T-helper 17 cell (primary cell): ENCODE results near the gene LBX1. TPM values are rescaled to one million over a fixed set of nuclear protein-coding genes. Genes with fewer than 3 reads are reported as not detected.

Experiments used
- ATAC-seq: fragments of 150-1000 bp; cut with Tn5 transposase; 2 replicates; pipeline ENCODE4 v1.10.0; 2021; ENCODE audit warnings: mild to moderate bottlenecking, moderate library complexity
- DNase-seq, 3 donors: peaks; one replicate each; pipeline versions ENCODE4 v3.0.0 to v3.0.0-alpha.2; 2020 to 2021
- H3K9me3 ChIP-seq: one replicate; pipeline ENCODE4 v1.7.0; 2013; ENCODE audit warnings: low read length, mild to moderate bottlenecking; ENCODE audit not compliant: control insufficient read depth, poor library complexity, severe bottlenecking
- H3K27ac Mint-ChIP-seq: one replicate; pipeline ENCODE4 v1.8.0; 2022; ENCODE audit warnings: mild to moderate bottlenecking, moderate library complexity, mixed read lengths
- H3K27me3 Mint-ChIP-seq: one replicate; pipeline ENCODE4 v1.8.0; 2022; ENCODE audit warnings: mixed read lengths
- H3K36me3 Mint-ChIP-seq: one replicate; pipeline ENCODE4 v1.8.0; 2022; ENCODE audit warnings: low read depth, mixed read lengths
- H3K4me1 Mint-ChIP-seq: one replicate; pipeline ENCODE4 v1.8.0; 2022; ENCODE audit warnings: mild to moderate bottlenecking, mixed read lengths
- H3K4me3 Mint-ChIP-seq: one replicate; pipeline ENCODE4 v1.8.0; 2022; ENCODE audit warnings: mild to moderate bottlenecking, moderate library complexity, mixed read lengths
- total RNA-seq, 4 donors: library from RNA in 2 of 4; stranded (reverse) in 2 of 4; gene quantifications; one replicate each; pipeline ENCODE4 v1.2.3 and lab custom pipeline; 2022 to 2026

LBX1 gene
- total RNA-seq, 2 donors from 2014 or later = not detected

DNA sequence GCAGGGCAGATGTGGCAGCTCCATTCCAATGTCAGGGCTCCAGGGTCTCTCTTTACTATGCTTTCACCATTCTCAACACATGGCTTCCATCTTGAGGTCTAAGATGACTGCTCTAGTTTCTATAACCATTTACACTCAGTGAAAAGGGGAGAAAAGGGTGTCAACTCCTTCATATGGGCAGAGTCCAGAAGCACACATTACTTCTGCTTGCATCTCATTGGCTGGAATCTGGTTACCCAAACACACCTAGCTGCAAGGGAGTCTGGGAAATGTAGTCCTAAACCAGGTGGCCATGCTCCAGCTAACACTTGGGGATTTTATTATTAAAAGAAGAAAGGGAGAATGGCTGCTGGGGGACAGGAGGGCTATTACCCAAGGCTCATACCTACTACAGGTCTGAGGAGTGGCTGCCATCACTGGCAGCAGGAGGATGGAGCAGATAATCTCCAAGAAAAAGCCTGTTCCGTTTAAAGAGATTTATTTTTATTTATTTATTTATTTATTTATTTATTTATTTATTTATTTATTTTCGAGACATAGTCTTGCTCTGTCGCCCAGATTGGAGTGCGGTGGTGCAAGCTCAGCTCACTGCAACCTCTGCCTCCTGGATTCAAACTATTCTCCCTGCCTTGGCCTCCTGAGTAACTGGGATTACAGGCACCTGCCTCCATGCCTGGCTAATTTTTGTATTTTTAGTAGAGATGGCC, 29.1 kb upstream of the LBX1 start:
- no peaks in the 10 kb centered on the region for H3K9me3 ChIP-seq
- Mint-ChIP-seq H3K36me3 (peaks cover 5% of the 10 kb centered on the region), H3K27me3 (peaks cover 63% of the 10 kb centered on the region), H3K27ac (no peak overlapping the region), H3K4me1 (no peaks in the 10 kb centered on the region), H3K4me3 (no peak overlapping the region)
- ATAC-seq (no peak), DNase-seq (no peak)

DNA sequence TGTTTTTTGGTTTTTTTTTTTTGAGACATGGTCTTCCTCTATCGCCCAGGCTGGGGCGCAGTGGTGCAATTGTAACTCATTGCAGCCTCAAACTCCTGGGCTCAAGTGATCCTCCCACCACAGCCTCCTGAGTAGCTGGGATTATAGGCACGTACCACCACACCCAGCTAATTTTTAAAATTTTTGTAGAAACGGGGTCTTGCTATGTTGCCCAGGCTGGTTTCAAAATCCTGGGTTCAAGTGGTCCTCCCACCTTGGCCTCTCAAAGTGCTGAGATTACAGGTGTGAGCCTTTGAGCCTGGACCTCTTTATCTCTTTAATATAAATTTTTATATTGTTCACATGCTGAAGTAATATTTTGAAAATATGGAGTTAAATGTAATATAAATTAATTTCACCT, 28.2 kb upstream of the LBX1 start:
- no peak overlapping the region for H3K27ac Mint-ChIP-seq
- peaks cover 5% of the 10 kb centered on the region for H3K36me3 Mint-ChIP-seq
- H3K4me3 Mint-ChIP-seq = no peak overlapping the region
- H3K4me1 Mint-ChIP-seq = no peaks in the 10 kb centered on the region
- no peak for ATAC-seq
- H3K9me3 ChIP-seq = no peaks in the 10 kb centered on the region
- DNase-seq = no peak
- peaks cover 61% of the 10 kb centered on the region for H3K27me3 Mint-ChIP-seq

- Mint-ChIP-seq H3K36me3 (peaks cover 5% of the 10 kb centered on the region), H3K4me3 (no peak overlapping the region), H3K27me3 (peaks cover 58% of the 10 kb centered on the region), H3K4me1 (no peaks in the 10 kb centered on the region), H3K27ac (no peak overlapping the region)
- no peaks in the 10 kb centered on the region for H3K9me3 ChIP-seq
- DNase-seq (no peak), ATAC-seq (no peak)
These were observed 27.8 kb upstream of the LBX1 start for GRCh38 chr10:101257084-101257483.

DNA sequence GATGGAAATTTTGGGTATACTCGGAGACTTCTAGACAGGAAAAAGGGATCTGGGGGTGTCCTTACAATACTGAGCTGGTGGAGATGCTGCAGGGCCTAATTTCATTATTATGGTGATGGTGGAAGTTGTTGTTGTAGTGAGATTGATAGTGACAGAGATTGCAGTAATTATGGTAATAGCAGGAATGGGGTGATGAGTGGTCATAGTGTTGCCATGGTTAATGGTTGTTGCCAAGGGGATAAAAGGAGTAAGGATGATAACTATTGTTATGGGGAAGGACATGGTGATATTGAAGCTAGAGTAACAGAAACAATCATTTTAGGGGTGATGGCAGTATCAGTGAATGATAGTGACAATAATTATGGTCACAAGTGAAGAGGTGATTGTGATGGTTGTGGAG, 27.1 kb upstream of the LBX1 start:
- H3K9me3 ChIP-seq = no peaks in the 10 kb centered on the region
- no peak overlapping the region for H3K27ac Mint-ChIP-seq
- no peak overlapping the region for H3K4me3 Mint-ChIP-seq
- H3K4me1 Mint-ChIP-seq = no peaks in the 10 kb centered on the region
- peaks cover 5% of the 10 kb centered on the region for H3K36me3 Mint-ChIP-seq
- ATAC-seq (no peak), DNase-seq (no peak)
- H3K27me3 Mint-ChIP-seq = peaks cover 58% of the 10 kb centered on the region

DNA sequence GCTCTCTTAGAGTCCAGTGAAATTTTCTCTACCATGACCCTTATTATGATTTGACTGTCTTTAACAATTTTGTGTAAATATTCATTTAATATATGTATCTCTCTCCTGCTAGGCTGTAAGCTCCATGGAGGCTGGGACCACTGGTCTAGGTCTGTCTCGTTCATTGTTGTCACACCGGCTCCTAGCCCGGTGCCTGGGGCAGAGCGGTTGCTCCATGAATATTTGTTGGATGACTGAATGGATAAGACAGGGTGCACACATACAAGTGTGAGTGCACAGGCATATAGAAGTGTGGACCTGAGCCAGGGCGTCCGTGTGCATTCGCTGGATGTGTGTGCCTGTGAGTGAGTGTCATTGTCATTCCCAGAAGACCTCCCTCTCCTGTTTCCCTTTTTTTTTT, 20.9 kb upstream of the LBX1 start:
- peaks cover 81% of the 10 kb centered on the region for H3K27me3 Mint-ChIP-seq
- no peaks in the 10 kb centered on the region for H3K9me3 ChIP-seq
- H3K4me3 Mint-ChIP-seq = no peak overlapping the region
- H3K4me1 Mint-ChIP-seq = peaks cover 3% of the 10 kb centered on the region
- DNase-seq (no peak), ATAC-seq (no peak)
- peaks cover 9% of the 10 kb centered on the region for H3K36me3 Mint-ChIP-seq
- no peak overlapping the region for H3K27ac Mint-ChIP-seq

- no peak for DNase-seq
- H3K36me3 Mint-ChIP-seq = peaks cover 10% of the 10 kb centered on the region
- no peak overlapping the region for H3K27ac Mint-ChIP-seq
- ATAC-seq = no peak
- no peak overlapping the region for H3K4me3 Mint-ChIP-seq
- H3K4me1 Mint-ChIP-seq = peaks cover 7% of the 10 kb centered on the region
- no peaks in the 10 kb centered on the region for H3K9me3 ChIP-seq
- peaks cover 81% of the 10 kb centered on the region for H3K27me3 Mint-ChIP-seq
These were observed 19.9 kb upstream of the LBX1 start for GRCh38 chr10:101249171-101249581.

- DNase-seq (no peak), ATAC-seq (no peak)
- H3K4me3 Mint-ChIP-seq = no peak overlapping the region
- peaks cover 9% of the 10 kb centered on the region for H3K4me1 Mint-ChIP-seq
- peaks cover 88% of the 10 kb centered on the region for H3K27me3 Mint-ChIP-seq
- H3K27ac Mint-ChIP-seq = no peak overlapping the region
- no peaks in the 10 kb centered on the region for H3K9me3 ChIP-seq
- H3K36me3 Mint-ChIP-seq = peaks cover 16% of the 10 kb centered on the region
These were observed 17.4 kb upstream of the LBX1 start for GRCh38 chr10:101246639-101247038.

DNA sequence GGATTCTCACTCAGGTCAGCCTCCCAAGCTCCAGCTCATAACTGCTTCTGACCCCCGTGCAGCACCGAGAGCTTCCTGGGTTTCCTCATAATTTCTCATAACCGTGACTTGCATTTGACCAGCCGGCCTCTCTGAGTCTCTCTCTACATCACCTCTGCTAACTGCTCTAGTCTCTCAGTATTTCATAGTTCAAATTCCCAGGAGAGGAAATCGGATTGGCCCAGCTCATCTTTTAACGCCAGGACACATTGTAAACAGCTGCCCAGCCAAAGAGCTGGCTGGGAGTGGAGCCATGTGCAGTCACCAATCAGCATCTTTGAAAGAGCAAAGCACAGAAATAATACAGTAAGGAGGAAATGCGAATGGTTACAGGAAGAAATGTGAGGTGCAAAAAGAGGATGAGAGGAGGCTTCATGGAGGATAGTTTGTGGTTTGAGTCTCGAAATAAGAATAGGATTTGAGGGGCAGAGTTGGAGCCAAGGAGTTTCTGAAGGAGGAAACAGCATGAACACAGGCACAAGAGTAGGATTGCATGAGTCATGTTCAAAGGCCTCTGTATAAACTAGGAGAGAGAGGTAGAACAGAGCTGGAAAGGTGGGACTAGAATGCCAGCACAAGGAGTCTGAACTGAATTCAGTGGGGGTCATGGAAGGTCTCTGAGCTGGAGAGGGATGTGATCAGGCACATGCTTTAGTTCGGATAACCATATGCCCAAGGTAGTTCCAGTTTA, 15.2 kb upstream of the LBX1 start:
- H3K9me3 ChIP-seq = no peaks in the 10 kb centered on the region
- no peak overlapping the region for H3K4me3 Mint-ChIP-seq
- no peak for ATAC-seq
- H3K4me1 Mint-ChIP-seq = peaks cover 7% of the 10 kb centered on the region
- no peak overlapping the region for H3K27ac Mint-ChIP-seq
- H3K27me3 Mint-ChIP-seq = peaks cover 88% of the 10 kb centered on the region
- H3K36me3 Mint-ChIP-seq = peaks cover 14% of the 10 kb centered on the region
- no peak for DNase-seq

- no peak for ATAC-seq
These were observed 12.8 kb upstream of the LBX1 start for GRCh38 chr10:101241840-101242707.

DNA sequence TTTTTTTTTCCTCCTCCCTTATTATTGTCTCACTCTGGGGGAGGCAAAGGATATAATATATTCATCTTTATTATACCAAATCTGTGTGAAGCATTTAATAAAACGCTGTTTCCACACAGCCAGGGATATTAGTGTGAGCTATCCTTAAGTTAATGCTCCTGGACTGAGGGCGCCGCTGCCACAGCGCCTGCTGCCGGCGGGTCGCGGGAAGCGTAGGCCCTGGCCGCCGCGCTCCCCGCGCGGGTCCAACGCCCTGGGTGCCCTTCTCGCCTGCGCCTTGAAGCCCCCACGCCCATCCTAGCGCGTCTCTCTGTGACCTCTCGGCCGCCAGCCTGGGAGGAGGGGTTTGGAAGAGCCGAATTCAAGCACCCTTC, 9.5 kb upstream of the LBX1 start:
- peaks cover 87% of the 10 kb centered on the region for H3K27me3 Mint-ChIP-seq
- ATAC-seq (peak; percentile 76), DNase-seq (no peak)

More at GRCh38 chr10:101241840-101242707, 12.8 kb upstream of the LBX1 start:
- H3K27me3 Mint-ChIP-seq = peaks cover 88% of the 10 kb centered on the region
- no peak overlapping the region for H3K27ac Mint-ChIP-seq
- no peak overlapping the region for H3K4me3 Mint-ChIP-seq
- H3K9me3 ChIP-seq = no peaks in the 10 kb centered on the region
- H3K36me3 Mint-ChIP-seq = peaks cover 13% of the 10 kb centered on the region
- H3K4me1 Mint-ChIP-seq = peaks cover 13% of the 10 kb centered on the region
- DNase-seq = no peak

DNA sequence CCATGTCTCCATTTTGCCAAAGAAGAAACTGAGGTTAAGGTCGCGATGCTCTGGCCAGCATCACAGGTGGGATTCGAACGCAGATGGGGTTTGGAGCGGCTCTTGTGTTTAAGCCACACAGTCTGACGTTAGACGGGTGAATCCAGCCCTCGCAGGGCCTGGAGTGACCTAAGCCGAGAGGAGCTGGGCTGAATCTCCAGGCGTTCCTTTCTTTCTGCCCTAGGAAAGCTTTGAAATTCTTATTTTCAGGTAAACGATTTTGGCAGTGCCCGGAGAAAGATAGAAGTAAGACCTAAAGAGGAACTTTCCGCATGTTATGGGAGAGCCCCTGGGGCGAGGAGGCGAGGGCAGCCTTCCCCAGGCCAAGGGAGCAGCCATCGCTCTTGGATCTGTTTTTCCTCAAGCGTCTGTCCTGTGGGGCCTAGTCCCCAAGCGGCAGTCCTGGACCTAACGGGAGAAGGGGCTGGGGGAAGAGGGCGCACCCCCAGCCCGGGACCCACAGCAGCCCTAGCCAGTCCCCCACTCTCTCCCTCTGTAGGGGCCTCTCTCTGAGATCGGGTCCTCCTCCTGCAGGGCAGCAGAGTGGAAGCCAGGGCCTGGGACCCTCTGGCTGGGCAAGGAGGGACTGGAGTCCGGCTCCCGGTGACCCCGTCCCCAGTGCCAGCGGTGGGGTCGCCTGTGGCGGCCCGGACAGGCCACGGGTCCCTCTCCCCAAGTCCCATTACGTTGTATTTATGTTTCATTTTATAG, 8.9 kb upstream of the LBX1 start:
- Mint-ChIP-seq H3K27ac (no peak overlapping the region), H3K4me1 (peaks cover 13% of the 10 kb centered on the region), H3K27me3 (peaks cover 87% of the 10 kb centered on the region), H3K4me3 (no peak overlapping the region), H3K36me3 (peaks cover 8% of the 10 kb centered on the region)
- no peak for DNase-seq
- no peaks in the 10 kb centered on the region for H3K9me3 ChIP-seq
- no peak for ATAC-seq

More for the DNA sequence above, 9.5 kb upstream of the LBX1 start:
- H3K9me3 ChIP-seq = no peaks in the 10 kb centered on the region
- no peak overlapping the region for H3K4me3 Mint-ChIP-seq
- no peak overlapping the region for H3K27ac Mint-ChIP-seq
- peaks cover 13% of the 10 kb centered on the region for H3K4me1 Mint-ChIP-seq
- H3K36me3 Mint-ChIP-seq = peaks cover 8% of the 10 kb centered on the region

DNA sequence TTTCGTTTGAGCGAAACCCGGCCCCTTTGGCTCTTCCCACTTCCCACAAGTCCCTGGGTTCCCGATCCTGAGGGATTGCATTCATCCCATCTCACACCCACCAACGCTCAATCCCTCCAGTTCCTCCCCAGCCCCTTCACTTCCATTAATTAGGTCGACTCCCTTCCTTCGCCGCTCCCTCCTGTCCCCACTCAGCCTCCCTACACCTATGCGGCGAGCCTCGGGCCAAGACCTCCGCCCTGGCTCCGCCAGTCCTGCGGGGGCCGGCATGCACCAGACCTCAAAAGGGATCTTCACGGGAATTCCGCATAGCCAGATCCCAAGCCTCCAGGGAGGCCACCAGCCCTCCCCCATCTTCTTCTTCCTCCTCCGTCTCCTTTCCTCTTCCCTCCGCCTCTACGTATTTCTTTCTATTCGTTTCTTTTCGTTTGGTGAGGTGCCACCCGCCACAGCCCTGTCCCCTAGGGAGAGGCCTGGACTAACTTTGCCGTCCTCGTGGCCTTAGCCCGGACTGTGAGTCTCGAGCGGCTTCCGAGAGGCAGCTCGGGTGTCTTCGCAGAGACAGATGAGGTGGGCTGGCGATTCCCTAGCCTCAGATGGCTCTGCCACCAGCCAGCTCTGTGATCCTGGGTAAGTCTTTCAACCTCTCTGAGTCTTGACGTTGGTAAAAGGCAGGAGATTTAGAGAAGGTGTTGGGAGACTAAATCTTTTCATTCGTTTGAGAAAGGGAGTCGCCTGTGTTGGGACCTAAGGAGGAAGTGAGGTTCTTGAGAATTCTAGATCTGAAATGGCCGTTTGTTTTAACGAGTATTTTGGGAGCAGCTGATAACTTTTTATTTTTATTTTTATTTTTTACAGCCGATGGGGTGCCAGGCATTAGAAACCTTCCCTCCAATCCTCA, 8.1 kb upstream of the LBX1 start:
- H3K9me3 ChIP-seq = no peaks in the 10 kb centered on the region
- Mint-ChIP-seq H3K4me1 (peaks cover 11% of the 10 kb centered on the region), H3K36me3 (peaks cover 4% of the 10 kb centered on the region), H3K27ac (peak overlapping the region; percentile 8), H3K27me3 (peaks cover 87% of the 10 kb centered on the region), H3K4me3 (peak overlapping the region; percentile 76)
- ATAC-seq (no peak), DNase-seq (no peak)
